ENCODE measurements around the gene CAMSAP1. TPM values are rescaled to one million over a fixed set of nuclear protein-coding genes. Genes with fewer than 3 reads are reported as not detected.

The CAMSAP1 gene
- total and polyA plus RNA-seq, 4 donors: 5.0 to 29.8 (median 15.1) TPM

DNA sequence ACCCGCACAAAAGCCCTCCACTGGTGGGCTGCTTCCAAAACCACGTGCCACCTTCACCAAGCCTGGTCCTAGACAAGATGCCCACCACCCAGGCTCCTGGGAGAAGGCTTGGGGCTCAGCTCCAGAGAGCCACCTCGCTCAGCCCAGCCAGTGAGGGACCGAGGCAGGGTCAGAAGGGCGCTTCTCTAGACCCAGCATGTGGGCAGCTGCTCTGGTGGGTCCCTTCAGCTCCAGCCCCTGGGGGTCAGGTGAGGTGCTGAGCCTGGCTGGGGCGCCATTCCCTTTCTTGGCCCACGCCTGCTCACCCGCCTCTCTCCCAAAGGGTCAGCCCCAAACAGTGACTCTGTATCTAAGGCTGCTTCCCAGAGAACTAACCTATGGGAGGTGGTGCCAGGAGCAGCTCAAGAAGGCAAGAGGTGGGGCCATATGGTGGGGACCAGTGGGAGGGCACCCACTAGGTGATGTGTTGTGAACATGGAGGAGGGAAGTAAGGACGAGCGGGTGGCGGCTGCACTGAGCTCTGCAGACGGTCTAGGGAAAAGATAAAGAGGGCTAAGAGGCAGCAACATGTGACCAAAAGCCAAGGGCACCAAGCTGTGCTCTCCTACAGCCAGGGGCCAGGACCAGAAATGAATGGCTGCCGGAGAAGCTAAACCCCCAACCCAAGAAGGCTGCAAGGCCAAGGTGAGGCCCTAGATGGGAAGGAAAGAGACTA lies 79.3 kb downstream of the CAMSAP1 start:
- TF ChIP-seq, protein P1, sequence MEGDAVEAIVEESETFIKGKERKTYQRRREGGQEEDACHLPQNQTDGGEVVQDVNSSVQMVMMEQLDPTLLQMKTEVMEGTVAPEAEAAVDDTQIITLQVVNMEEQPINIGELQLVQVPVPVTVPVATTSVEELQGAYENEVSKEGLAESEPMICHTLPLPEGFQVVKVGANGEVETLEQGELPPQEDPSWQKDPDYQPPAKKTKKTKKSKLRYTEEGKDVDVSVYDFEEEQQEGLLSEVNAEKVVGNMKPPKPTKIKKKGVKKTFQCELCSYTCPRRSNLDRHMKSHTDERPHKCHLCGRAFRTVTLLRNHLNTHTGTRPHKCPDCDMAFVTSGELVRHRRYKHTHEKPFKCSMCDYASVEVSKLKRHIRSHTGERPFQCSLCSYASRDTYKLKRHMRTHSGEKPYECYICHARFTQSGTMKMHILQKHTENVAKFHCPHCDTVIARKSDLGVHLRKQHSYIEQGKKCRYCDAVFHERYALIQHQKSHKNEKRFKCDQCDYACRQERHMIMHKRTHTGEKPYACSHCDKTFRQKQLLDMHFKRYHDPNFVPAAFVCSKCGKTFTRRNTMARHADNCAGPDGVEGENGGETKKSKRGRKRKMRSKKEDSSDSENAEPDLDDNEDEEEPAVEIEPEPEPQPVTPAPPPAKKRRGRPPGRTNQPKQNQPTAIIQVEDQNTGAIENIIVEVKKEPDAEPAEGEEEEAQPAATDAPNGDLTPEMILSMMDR (IDR thresholded peaks at IDR 0.05; ENCODE audit: control extremely low read depth, extremely low read depth): no peak
- WGBS, 2 donors: 97 to 98% methylated on average over 13 of the region's 13 CpGs
- no peak overlapping the region for H3K27ac ChIP-seq (ENCODE audit: low read depth in 1 of 2, low read length in 1 of 2)
- H3K27me3 ChIP-seq (ENCODE audit: control insufficient read depth in 3 of 3, insufficient read depth in 3 of 3, low read length in 2 of 3): no peaks in the 10 kb centered on the region
- peaks cover 5 to 13% (median 6%) of the 10 kb centered on the region in 4 donors for H3K36me3 ChIP-seq (ENCODE audit: control insufficient read depth in 4 of 4, insufficient read depth in 4 of 4, low read length in 4 of 4)
- no peaks in the 10 kb centered on the region for H3K4me1 ChIP-seq (ENCODE audit: control insufficient read depth in 5 of 5, insufficient read depth in 5 of 5, low read length in 5 of 5)
- peaks cover 0 to 1% (median 0%) of the 10 kb centered on the region in 4 donors for H3K9me3 ChIP-seq (ENCODE audit: control insufficient read depth in 4 of 4, insufficient read depth in 3 of 4, low read length in 3 of 4)
- DNase-seq (no peak), ATAC-seq (ENCODE audit: insufficient read depth, low FRiP score) (no peak)
- no peak overlapping the region for H3K4me3 ChIP-seq
- H3K9ac ChIP-seq (ENCODE audit: insufficient read depth in 1 of 2, low read length in 2 of 2): no peak overlapping the region

DNA sequence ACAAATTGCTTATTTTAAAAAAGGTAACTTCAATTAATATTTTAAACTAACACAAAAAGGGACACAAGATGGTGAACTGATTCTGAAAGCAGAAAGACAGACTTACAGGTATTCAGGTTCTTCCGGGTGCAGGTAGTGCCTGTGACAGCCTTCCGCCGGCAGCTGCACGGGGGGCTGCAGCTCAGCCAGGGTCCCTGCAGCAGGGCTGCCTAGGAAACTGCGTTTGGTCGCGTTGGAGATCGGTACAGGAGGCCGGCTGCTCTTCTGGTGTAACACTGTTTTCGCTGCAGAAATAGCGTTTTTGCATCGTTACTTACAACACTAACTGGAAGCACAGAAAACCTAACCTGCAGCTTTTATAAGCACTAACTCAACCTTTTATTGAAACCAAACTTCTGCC lies 80.0 kb downstream of the CAMSAP1 start:
- peaks cover 11 to 13% (median 12%) of the 10 kb centered on the region in 4 donors for H3K36me3 ChIP-seq (ENCODE audit: control insufficient read depth in 4 of 4, insufficient read depth in 4 of 4, low read length in 4 of 4)
- DNase-seq: no peak
- H3K27me3 ChIP-seq (ENCODE audit: control insufficient read depth in 3 of 3, insufficient read depth in 3 of 3, low read length in 2 of 3): no peaks in the 10 kb centered on the region
- no peak overlapping the region for H3K9ac ChIP-seq (ENCODE audit: insufficient read depth in 1 of 2, low read length in 2 of 2)
- H3K9me3 ChIP-seq (ENCODE audit: control insufficient read depth in 4 of 4, insufficient read depth in 3 of 4, low read length in 3 of 4): peaks cover 0 to 1% (median 0%) of the 10 kb centered on the region in 4 donors
- TF ChIP-seq, protein P1 (IDR thresholded peaks at IDR 0.05; ENCODE audit: control extremely low read depth, extremely low read depth): no peak
- whole genome bisulfite sequencing, 2 donors: 95 to 96% methylated on average over 12 of the region's 12 CpGs
- no peak overlapping the region for H3K4me3 ChIP-seq
- no peak for ATAC-seq (ENCODE audit: insufficient read depth, low FRiP score)
- no peak overlapping the region for H3K27ac ChIP-seq (ENCODE audit: low read depth in 1 of 2, low read length in 1 of 2)
- H3K4me1 ChIP-seq (ENCODE audit: control insufficient read depth in 5 of 5, insufficient read depth in 5 of 5, low read length in 5 of 5): no peaks in the 10 kb centered on the region

GRCh38 chr9:135826188-135826545 lies 81.2 kb downstream of the CAMSAP1 start:
- TF ChIP-seq, protein P1 (IDR thresholded peaks at IDR 0.05; ENCODE audit: control extremely low read depth, extremely low read depth): no peak
- Histone ChIP-seq H3K4me1 (ENCODE audit: control insufficient read depth in 5 of 5, insufficient read depth in 5 of 5, low read length in 5 of 5) (no peaks in the 10 kb centered on the region), H3K9me3 (ENCODE audit: control insufficient read depth in 4 of 4, insufficient read depth in 3 of 4, low read length in 3 of 4) (peaks cover 0 to under 1% (median 0%) of the 10 kb centered on the region in 4 donors), H3K27ac (ENCODE audit: low read depth in 1 of 2, low read length in 1 of 2) (no peak overlapping the region), H3K9ac (ENCODE audit: insufficient read depth in 1 of 2, low read length in 2 of 2) (no peak overlapping the region), H3K27me3 (ENCODE audit: control insufficient read depth in 3 of 3, insufficient read depth in 3 of 3, low read length in 2 of 3) (no peaks in the 10 kb centered on the region), H3K4me3 (no peak overlapping the region), H3K36me3 (ENCODE audit: control insufficient read depth in 4 of 4, insufficient read depth in 4 of 4, low read length in 4 of 4) (peaks cover 12 to 24% (median 18%) of the 10 kb centered on the region in 4 donors)
- DNase-seq: no peak
- WGBS, 2 donors: 97 to 99% methylated on average over 14 of the region's 14 CpGs
- no peak for ATAC-seq (ENCODE audit: insufficient read depth, low FRiP score)

All from lung (tissue), 12 donors.